NCI-H2081 treated with DMSO at 0.1 percent for 48 hours (cell line): Measurements from ENCODE around the gene IFI27L1.

ENCODE experiments used
- DNase-seq: peaks from one replicate; lab custom pipeline; 2025; lab: John Stamatoyannopoulos, UW

Gene IFI27L1

GRCh38 chr14:94079891-94080620 lies 1.1 kb upstream of the IFI27L1 start:
- no peak for DNase-seq

- DNase-seq: no peak
Observed at GRCh38 chr14:94081386-94081820, 293 bp downstream of the IFI27L1 start.

- no peak for DNase-seq
Observed at GRCh38 chr14:94087891-94088290, 6.8 kb downstream of the IFI27L1 start.

GRCh38 chr14:94088516-94088915 lies 7.4 kb downstream of the IFI27L1 start:
- no peak for DNase-seq

GRCh38 chr14:94089479-94089878 lies 8.4 kb downstream of the IFI27L1 start:
- DNase-seq: no peak

GRCh38 chr14:94093418-94093817 lies 12.3 kb downstream of the IFI27L1 start:
- no peak for DNase-seq

GRCh38 chr14:94097091-94097490 lies 16.0 kb downstream of the IFI27L1 start:
- DNase-seq: no peak

- no peak for DNase-seq
Observed at GRCh38 chr14:94098326-94098992, 17.3 kb downstream of the IFI27L1 start.

- DNase-seq: no peak
Observed at GRCh38 chr14:94099006-94099405, 17.9 kb downstream of the IFI27L1 start.

- no peak for DNase-seq
Observed at GRCh38 chr14:94100847-94101246, 19.7 kb downstream of the IFI27L1 start.

- DNase-seq: no peak
Observed at GRCh38 chr14:94101748-94102147, 20.6 kb downstream of the IFI27L1 start.

GRCh38 chr14:94102768-94103482 lies 21.8 kb downstream of the IFI27L1 start:
- DNase-seq: no peak

- no peak for DNase-seq
Observed at GRCh38 chr14:94103554-94104150, 22.5 kb downstream of the IFI27L1 start.

- DNase-seq: no peak
Observed at GRCh38 chr14:94104731-94105130, 23.6 kb downstream of the IFI27L1 start.

GRCh38 chr14:94109915-94110250 lies 28.8 kb downstream of the IFI27L1 start:
- no peak for DNase-seq

- no peak for DNase-seq
Observed at GRCh38 chr14:94110552-94111181, 29.6 kb downstream of the IFI27L1 start, which contains the start of gene IFI27. IFI27 (plus strand) TSS chr14:94110736.

- DNase-seq: no peak
Observed at GRCh38 chr14:94111276-94112095, 30.4 kb downstream of the IFI27L1 start.

GRCh38 chr14:94112513-94113063 lies 31.5 kb downstream of the IFI27L1 start:
- no peak for DNase-seq

GRCh38 chr14:94113073-94113472 lies 32.0 kb downstream of the IFI27L1 start:
- DNase-seq: no peak

GRCh38 chr14:94113490-94113889 lies 32.4 kb downstream of the IFI27L1 start:
- DNase-seq: no peak
